Heart left ventricle (tissue), 16 donors: ENCODE results near the gene MSRB3. TPM values are rescaled to one million over a fixed set of nuclear protein-coding genes. Genes with fewer than 3 reads are reported as not detected.

ENCODE experiments used
- ATAC-seq, 4 donors: fragments of 200-7000 bp; cut with Tn5 transposase; one replicate each; pipeline ENCODE4 v1.9.1; 2020 to 2022; ENCODE audit warnings: moderate library complexity in 4 of 4, mild to moderate bottlenecking in 3 of 4, moderate number of reproducible peaks in 1 of 4
- DNase-seq, 5 donors: peaks; one replicate each; pipeline ENCODE4 v3.0.0-alpha.2; 2020
- H3K27ac ChIP-seq, 12 donors: fragments of 200-600 bp; sonication (generic) in 4 of 12; one replicate each; pipeline versions ENCODE4 v1.5.0 to v1.8.0; 2016 to 2022; ENCODE audit warnings: mild to moderate bottlenecking in 2 of 12
- H3K27me3 ChIP-seq, 9 donors: fragments of 200-600 bp; sonication (generic) in 2 of 9; one replicate each; pipeline versions ENCODE4 v1.5.1 to v1.8.0; 2016 to 2022; ENCODE audit warnings: mild to moderate bottlenecking in 3 of 9
- H3K36me3 ChIP-seq, 9 donors: fragments of 200-600 bp; sonication (generic) in 2 of 9; one replicate each; pipeline versions ENCODE4 v1.5.0 to v1.8.0; 2018 to 2022; ENCODE audit warnings: mild to moderate bottlenecking in 2 of 9
- H3K4me1 ChIP-seq, 12 donors: fragments of 200-600 bp; sonication (generic) in 4 of 12; one replicate each; pipeline versions ENCODE4 v1.5.0 to v1.8.0; 2016 to 2022; ENCODE audit warnings: mild to moderate bottlenecking in 3 of 12
- H3K4me3 ChIP-seq, 12 donors: fragments of 200-600 bp; sonication (generic) in 4 of 12; one replicate each; pipeline versions ENCODE4 v1.5.0 to v1.8.0; 2017 to 2022; ENCODE audit warnings: mild to moderate bottlenecking in 9 of 12, moderate library complexity in 4 of 12
- H3K9me3 ChIP-seq, 12 donors: fragments of 200-600 bp; sonication (generic) in 4 of 12; one replicate each; pipeline versions ENCODE4 v1.5.0 to v1.8.0; 2016 to 2022; ENCODE audit warnings: mild to moderate bottlenecking in 1 of 12
- CTCF ChIP-seq, 12 donors: fragments of 200-600 bp; sonication (generic) in 4 of 12; IDR thresholded peaks; one replicate each; pipeline versions ENCODE4 v1.5.0 to v1.8.0; 2018 to 2022; ENCODE audit warnings: antibody characterized with exemption in 12 of 12, mild to moderate bottlenecking in 5 of 12
- POLR2A ChIP-seq, 2 donors: fragments of 450-650 bp; IDR thresholded peaks; one replicate each; pipeline ENCODE4 v1.6.1; 2017; ENCODE audit warnings: antibody characterized with exemption in 2 of 2, mild to moderate bottlenecking in 2 of 2, moderate library complexity in 2 of 2
- WGBS, 4 donors: extraction: QIAGEN DNeasy Blood & Tissue Kit in 2 of 4; methylation state at CpG; one replicate each; pipeline versions ENCODE4 v1.1.5 to v1.1.7; 2013 to 2018; 5-methylcytosine and 5-hydroxymethylcytosine counted together
- intact Hi-C, 10 donors: fragments of 100-400 bp; cut with DNase I; formaldehyde crosslinking; loops; one replicate each; pipeline versions ENCODE4 v1.11.1 to v1.14.2; 2022
- polyA plus RNA-seq, 2 donors: library from polyadenylated mRNA; stranded (reverse); fragments of 200-250 nt; gene quantifications; one replicate each; pipeline ENCODE4 v1.2.3, GENCODE V29; 2013
- total RNA-seq, 9 donors: library from RNA; depleted of rRNA in 2 of 9; stranded (reverse); fragments of >200 nt in 2 of 9; fragmentation: NEBNext Ultra II Directional in 3 of 9; extraction: Animal tissue kit (Norgen Biotek cat#: 25700) in 3 of 9; gene quantifications; one replicate each; pipeline versions ENCODE4 v1.1.0 to v1.2.4, GENCODE V29; 2016 to 2023
- donor health status: ischemic (EF 13 %, LVEDD 7.1; RV severe dilation, severe dysfunction).
- donor health status: healthy with polysubstance abuse.
- donor health status: DM: no; HTN: yes; CAD: no.
- donor health status: DM: no; HTN: no; CAD: no.
- donor health status: ischemic (EF 25% LVEDD 6.9; RV normal size, moderate dysfunction).
- donor health status: ischemic (EF 25% LVEDD 5.7; RV mildly dilated, moderate dysfunction).
- donor health status: healthy.
- donor health status: DM: yes; HTN: yes; CAD: no.
- donor health status: ischemic (EF 35%, LVEDD 5.7; RV mildly dilated, moderate dysfunction).
- donor health status: nonischemic (EF 11% LVEDD 7.7; RV severe dilation, severe dysfunction).
- donor health status: DM: yes; HTN: yes; CAD: no.
- donor health status: PGD.
- donor health status: ischemic (EF 29% LVEDD 5.4; RV normal size, mild dysfunction).
- donor health status: nonischemic (EF 23%, LVEDD 6.1; RV moderate dilation, normal function).

Gene MSRB3
- total and polyA plus RNA-seq, 11 donors, result 54.1 to 165 (median 117) TPM

GRCh38 chr12:65384240-65384639 is 105.8 kb downstream of the MSRB3 start:
- Histone ChIP-seq H3K36me3 (no peaks in the 10 kb centered on the region), H3K4me3 (no peak overlapping the region), H3K4me1 (no peaks in the 10 kb centered on the region), H3K27ac (no peak overlapping the region), H3K27me3 (no peaks in the 10 kb centered on the region), H3K9me3 (no peaks in the 10 kb centered on the region)
- TF ChIP-seq CTCF (IDR thresholded peaks at IDR 0.05) (no peak), POLR2A (IDR thresholded peaks at IDR 0.05) (no peak)
- DNase-seq, result no peak
- WGBS, 4 donors, result 77 to 85% (median 81%) methylated on average over 2 of the region's 2 CpGs
- intact Hi-C loops, result no loop called here
- ATAC-seq, result no peak

- ATAC-seq (no peak), DNase-seq (no peak)
- H3K9me3 ChIP-seq, result no peaks in the 10 kb centered on the region
- no peak overlapping the region for H3K27ac ChIP-seq
- intact Hi-C loops, result no loop called here
- TF ChIP-seq CTCF (IDR thresholded peaks at IDR 0.05) (no peak), POLR2A (IDR thresholded peaks at IDR 0.05) (no peak)
- H3K27me3 ChIP-seq, result no peaks in the 10 kb centered on the region
- H3K36me3 ChIP-seq, result peaks cover 0 to 3% (median 0%) of the 10 kb centered on the region in 9 donors
- H3K4me1 ChIP-seq, result peaks cover 0 to 14% (median 0%) of the 10 kb centered on the region in 12 donors
- no peak overlapping the region for H3K4me3 ChIP-seq
Measured at GRCh38 chr12:65387396-65387795, 108.9 kb downstream of the MSRB3 start.

- WGBS, 4 donors, result 72 to 86% (median 84%) methylated on average over 4 of the region's 4 CpGs
- TF ChIP-seq POLR2A (IDR thresholded peaks at IDR 0.05), result no peak
- Histone ChIP-seq H3K9me3 (peaks cover 0 to 10% (median 5%) of the 10 kb centered on the region in 12 donors), H3K27me3 (no peaks in the 10 kb centered on the region), H3K27ac (no peak overlapping the region), H3K36me3 (peaks cover 0 to 3% (median 0%) of the 10 kb centered on the region in 9 donors), H3K4me3 (no peak overlapping the region), H3K4me1 (peaks cover 0 to 15% (median 0%) of the 10 kb centered on the region in 12 donors)
- DNase-seq, result no peak
- no peak for ATAC-seq
- intact Hi-C loops, result no loop called here
Measured at GRCh38 chr12:65389436-65389835, 111.0 kb downstream of the MSRB3 start.

DNA sequence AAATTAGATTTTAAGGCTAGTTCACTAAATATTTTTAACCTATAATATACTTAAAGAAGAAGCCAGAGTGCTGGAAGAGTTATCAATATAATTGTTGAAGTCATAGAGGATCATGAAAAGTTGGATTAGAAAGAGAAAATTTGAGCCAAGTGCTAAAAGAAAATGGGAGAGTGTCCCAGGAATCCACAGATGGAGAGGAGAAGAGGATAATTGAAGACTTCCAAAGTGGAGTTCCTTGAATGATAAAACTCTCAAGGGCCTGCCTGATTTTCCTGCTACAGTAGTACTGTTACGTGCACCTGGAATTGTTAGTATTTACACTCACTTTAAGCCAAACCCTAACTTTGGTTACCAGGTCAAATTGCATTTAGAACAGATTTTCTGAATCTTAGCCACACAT is 113.2 kb downstream of the MSRB3 start:
- H3K27ac ChIP-seq, result no peak overlapping the region
- intact Hi-C loops, result no loop called here
- peaks cover 0 to 15% (median 0%) of the 10 kb centered on the region in 12 donors for H3K4me1 ChIP-seq
- H3K27me3 ChIP-seq, result no peaks in the 10 kb centered on the region
- H3K4me3 ChIP-seq, result no peak overlapping the region
- H3K9me3 ChIP-seq, result peaks cover 0 to 25% (median 10%) of the 10 kb centered on the region in 12 donors
- ATAC-seq (no peak), DNase-seq (no peak)
- 85 to 100% (median 90%) methylated on average over 1 of the region's 1 CpG for WGBS, 4 donors
- no peak for TF ChIP-seq CTCF (IDR thresholded peaks at IDR 0.05)
- no peak for TF ChIP-seq POLR2A (IDR thresholded peaks at IDR 0.05)
- H3K36me3 ChIP-seq, result peaks cover 0 to 3% (median 0%) of the 10 kb centered on the region in 9 donors

DNA sequence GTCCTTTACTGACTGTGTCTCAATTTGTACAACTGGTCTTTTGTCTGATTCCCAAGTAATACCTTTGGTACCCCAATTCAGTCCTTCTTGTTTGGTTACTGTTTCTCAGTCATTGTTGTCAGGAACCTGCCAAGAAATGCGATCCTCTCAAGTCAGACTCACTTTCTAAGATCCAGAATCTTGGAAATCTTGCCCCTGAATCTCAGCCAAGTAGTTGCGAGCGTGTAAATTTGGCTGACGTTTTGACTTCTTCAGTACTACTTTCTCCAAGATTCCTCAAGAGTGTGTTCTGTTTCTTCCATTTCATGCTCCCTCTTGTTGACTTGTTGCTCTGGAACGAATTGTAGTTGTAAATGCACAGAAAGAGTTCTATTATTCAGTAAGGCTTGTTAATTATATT is 114.0 kb downstream of the MSRB3 start:
- H3K27me3 ChIP-seq, result no peaks in the 10 kb centered on the region
- H3K27ac ChIP-seq, result no peak overlapping the region
- DNase-seq (no peak), ATAC-seq (no peak)
- WGBS, 4 donors, result 71 to 86% (median 77%) methylated on average over 5 of the region's 5 CpGs
- intact Hi-C loops, result no loop called here
- peaks cover 0 to 15% (median 0%) of the 10 kb centered on the region in 12 donors for H3K4me1 ChIP-seq
- TF ChIP-seq POLR2A (IDR thresholded peaks at IDR 0.05), result no peak
- no peak for TF ChIP-seq CTCF (IDR thresholded peaks at IDR 0.05)
- peaks cover 0 to 33% (median 10%) of the 10 kb centered on the region in 12 donors for H3K9me3 ChIP-seq
- no peak overlapping the region for H3K4me3 ChIP-seq
- H3K36me3 ChIP-seq, result peaks cover 0 to 3% (median 0%) of the 10 kb centered on the region in 9 donors
